GM19351 (cell line): ENCODE results near the gene CGGBP1.
"Not testable (repeated sequence)": the region's sequence is repeated elsewhere in the genome, so short reads cannot be mapped to it uniquely, and the experiment has no call there.

Source experiments
- ATAC-seq: cut with Tn5 transposase; IDR thresholded peaks from one replicate; pipeline ENCODE4 v1.9.1; 2021; ENCODE audit warnings: mild to moderate bottlenecking, moderate library complexity; ENCODE audit not compliant: unreplicated experiment

Gene CGGBP1

GRCh38 chr3:88034491-88035275 lies 24.1 kb downstream of the CGGBP1 start:
- no peak for ATAC-seq

GRCh38 chr3:88033808-88034207 lies 25.0 kb downstream of the CGGBP1 start:
- ATAC-seq: no peak

- no peak for ATAC-seq
Measured at GRCh38 chr3:88033079-88033478, 25.7 kb downstream of the CGGBP1 start.

GRCh38 chr3:88032245-88032644 lies 26.6 kb downstream of the CGGBP1 start:
- no peak for ATAC-seq

- peak; percentile 88 for ATAC-seq
Measured at GRCh38 chr3:88031642-88032077, 27.1 kb downstream of the CGGBP1 start.

- ATAC-seq: no peak
Measured at GRCh38 chr3:88030210-88030609, 28.6 kb downstream of the CGGBP1 start.

- no peak for ATAC-seq
Measured at GRCh38 chr3:88028876-88029275, 29.9 kb downstream of the CGGBP1 start.

- no peak for ATAC-seq
Measured at GRCh38 chr3:88025001-88025552, 33.7 kb downstream of the CGGBP1 start.

GRCh38 chr3:88019024-88019423 lies 39.8 kb downstream of the CGGBP1 start:
- ATAC-seq: peak; percentile 99

- ATAC-seq: not testable (repeated sequence)
Measured at GRCh38 chr3:88015656-88016055, 43.1 kb downstream of the CGGBP1 start.

GRCh38 chr3:88013592-88013991 lies 45.2 kb downstream of the CGGBP1 start:
- no peak for ATAC-seq

- no peak for ATAC-seq
Measured at GRCh38 chr3:88010810-88011209, 48.0 kb downstream of the CGGBP1 start.

- peak; percentile 36 for ATAC-seq
Measured at GRCh38 chr3:88009066-88009465, 49.7 kb downstream of the CGGBP1 start.

GRCh38 chr3:88005066-88005465 lies 53.7 kb downstream of the CGGBP1 start:
- ATAC-seq: peak; percentile 50

- ATAC-seq: peak; percentile 44
Measured at GRCh38 chr3:88003115-88003755, 55.6 kb downstream of the CGGBP1 start.

GRCh38 chr3:88002448-88002847 lies 56.4 kb downstream of the CGGBP1 start:
- no peak for ATAC-seq
